Thyroid gland (tissue), 4 donors: ENCODE data around the gene HS6ST3.

ENCODE experiments used
- CTCF ChIP-seq, 6 experiments: fragments of 200-600 bp in 3 of 6; fragments of 450-650 bp in 3 of 6; sonication (generic) in 3 of 6; IDR thresholded peaks; one replicate each; pipeline ENCODE4 v1.5.1; 2016 to 2019; ENCODE audit warnings: antibody characterized with exemption in 6 of 6, mild to moderate bottlenecking in 2 of 6, inconsistent platforms in 1 of 6, moderate library complexity in 1 of 6
- POLR2A ChIP-seq, 2 donors: fragments of 450-650 bp; IDR thresholded peaks; one replicate each; pipeline ENCODE4 v1.6.1; 2017; ENCODE audit warnings: antibody characterized with exemption in 2 of 2, mild to moderate bottlenecking in 2 of 2, moderate library complexity in 1 of 2

- TF ChIP-seq CTCF (IDR thresholded peaks at IDR 0.05) (no peak), POLR2A (IDR thresholded peaks at IDR 0.05) (no peak)
Measured at GRCh38 chr13:96834626-96835025, 744.7 kb downstream of the HS6ST3 start.
